ENCODE measurements around the gene CBFA2T3. TPM values are rescaled to one million over a fixed set of nuclear protein-coding genes. Genes with fewer than 3 reads are reported as not detected.

CBFA2T3 gene
- polyA plus RNA-seq, 1 experiment: not detected

GRCh38 chr16:89000207-89000959 lies 23.4 kb upstream of the CBFA2T3 start:
- POLR2A ChIA-PET: no interaction called here

GRCh38 chr16:88999457-89000206 lies 22.6 kb upstream of the CBFA2T3 start:
- Histone ChIP-seq H3K36me3 (ENCODE audit: control insufficient read depth, insufficient read depth, low read length) (no peaks in the 10 kb centered on the region), H3K4me3 (ENCODE audit: low read depth, low read length) (no peak overlapping the region), H3K27me3 (ENCODE audit: control insufficient read depth, insufficient read depth, low read length) (peaks cover 1% of the 10 kb centered on the region; the same call in 1 of the 2 replicates)
- DNase-seq (ENCODE audit: low read depth): no peak
- POLR2A ChIA-PET: no interaction called here
- TF ChIP-seq CTCF (IDR thresholded peaks at IDR 0.05; ENCODE audit: insufficient read depth, low read depth, low read length): no peak
- CTCF ChIA-PET: no interaction called here

More at GRCh38 chr16:89000207-89000959, 23.4 kb upstream of the CBFA2T3 start:
- Histone ChIP-seq H3K27me3 (ENCODE audit: control insufficient read depth, insufficient read depth, low read length) (peaks cover 1% of the 10 kb centered on the region; the same call in 1 of the 2 replicates), H3K4me3 (ENCODE audit: low read depth, low read length) (no peak overlapping the region), H3K36me3 (ENCODE audit: control insufficient read depth, insufficient read depth, low read length) (no peaks in the 10 kb centered on the region)
- DNase-seq (ENCODE audit: low read depth): no peak
- CTCF ChIA-PET: no interaction called here
- TF ChIP-seq CTCF (IDR thresholded peaks at IDR 0.05; ENCODE audit: insufficient read depth, low read depth, low read length): no peak

- ChIA-PET CTCF (no interaction called here), POLR2A (no interaction called here)
- no peak for TF ChIP-seq CTCF (IDR thresholded peaks at IDR 0.05; ENCODE audit: insufficient read depth, low read depth, low read length)
- Histone ChIP-seq H3K4me3 (ENCODE audit: low read depth, low read length) (no peak overlapping the region), H3K27me3 (ENCODE audit: control insufficient read depth, insufficient read depth, low read length) (peaks cover 6% of the 10 kb centered on the region), H3K36me3 (ENCODE audit: control insufficient read depth, insufficient read depth, low read length) (no peaks in the 10 kb centered on the region)
- DNase-seq (ENCODE audit: low read depth): no peak
These were observed 18.9 kb upstream of the CBFA2T3 start for GRCh38 chr16:88995746-88996535.

GRCh38 chr16:88995194-88995593 lies 18.2 kb upstream of the CBFA2T3 start:
- ChIA-PET CTCF (no interaction called here), POLR2A (no interaction called here)
- TF ChIP-seq CTCF (IDR thresholded peaks at IDR 0.05; ENCODE audit: insufficient read depth, low read depth, low read length): no peak
- DNase-seq (ENCODE audit: low read depth): no peak
- H3K36me3 ChIP-seq (ENCODE audit: control insufficient read depth, insufficient read depth, low read length): no peaks in the 10 kb centered on the region
- H3K4me3 ChIP-seq (ENCODE audit: low read depth, low read length): no peak overlapping the region
- peaks cover 6% of the 10 kb centered on the region for H3K27me3 ChIP-seq (ENCODE audit: control insufficient read depth, insufficient read depth, low read length)

GRCh38 chr16:88994695-88995094 lies 17.7 kb upstream of the CBFA2T3 start:
- Histone ChIP-seq H3K4me3 (ENCODE audit: low read depth, low read length) (no peak overlapping the region), H3K27me3 (ENCODE audit: control insufficient read depth, insufficient read depth, low read length) (peaks cover 6% of the 10 kb centered on the region), H3K36me3 (ENCODE audit: control insufficient read depth, insufficient read depth, low read length) (no peaks in the 10 kb centered on the region)
- ChIA-PET POLR2A (no interaction called here), CTCF (interaction anchor here (0.6 kb wide), 1 partner anchor 8 kb away, joined by 3 read pairs; no protein-coding TSS in a partner anchor)
- DNase-seq (ENCODE audit: low read depth): no peak
- TF ChIP-seq CTCF (IDR thresholded peaks at IDR 0.05; ENCODE audit: insufficient read depth, low read depth, low read length): no peak

All from BJ (cell line).